ENCODE measurements around the gene EGF.

GRCh38 chr4:109921384-109921808 is 8.7 kb downstream of the EGF start:
- TF ChIP-seq POLR2AphosphoS5 (IDR thresholded peaks at IDR 0.05; ENCODE audit: borderline replicate concordance, low read depth, low read length) = no peak
- no peak for TF ChIP-seq EZH2 (IDR thresholded peaks at IDR 0.05)
- TF ChIP-seq FOXP2 (optimal IDR thresholded peaks at IDR 0.05; ENCODE audit: control extremely low read depth, extremely low read length, insufficient read depth) = no peak

Measured in SK-N-MC (cell line).